HFFc6 (cell line): ENCODE measurements around the gene NAE1. TPM values are rescaled to one million over a fixed set of nuclear protein-coding genes. Genes with fewer than 3 reads are reported as not detected.

Source experiments
- DNase-seq: peaks from one replicate; pipeline ENCODE4 v3.0.0-alpha.2; 2018
- H3K27ac Mint-ChIP-seq: 2 replicates; pipeline ENCODE4 v1.8.0; 2020; ENCODE audit warnings: mild to moderate bottlenecking, mixed read lengths
- H3K27me3 Mint-ChIP-seq: 2 replicates; pipeline ENCODE4 v1.8.0; 2021; ENCODE audit warnings: mild to moderate bottlenecking, moderate library complexity, mixed read lengths; ENCODE audit not compliant: insufficient read depth
- H3K36me3 Mint-ChIP-seq: 2 replicates; pipeline ENCODE4 v1.8.0; 2021; ENCODE audit warnings: low read depth, mixed read lengths
- H3K4me1 Mint-ChIP-seq: 2 replicates; pipeline ENCODE4 v1.8.0; 2020; ENCODE audit warnings: low read depth, mixed read lengths
- H3K4me3 Mint-ChIP-seq: 2 replicates; pipeline ENCODE4 v1.8.0; 2020; ENCODE audit warnings: mild to moderate bottlenecking, moderate library complexity, mixed read lengths
- H3K9me3 Mint-ChIP-seq: 2 replicates; pipeline ENCODE4 v1.8.0; 2020; ENCODE audit warnings: mild to moderate bottlenecking, mixed read lengths
- total RNA-seq, 6 experiments: library from RNA; stranded (reverse); fragmentation: NEBNext Ultra II Directional; extraction: Animal tissue kit (Norgen Biotek cat#: 25700); gene quantifications; 2 replicates in 1 of 6; 3 replicates in 5 of 6; pipeline ENCODE4 v1.2.3, GENCODE V29; 2021
- TF ChIP-seq, protein P1 (sequence below): fragments of 200-600 bp; sonication (generic); IDR thresholded peaks from 2 replicates; pipeline ENCODE4 v1.5.0; 2021; ENCODE audit warnings: antibody characterized with exemption, mild to moderate bottlenecking

Gene NAE1
- total RNA-seq, 6 experiments from 2014 or later = 47.3 to 57.5 (median 53.8) TPM

DNA sequence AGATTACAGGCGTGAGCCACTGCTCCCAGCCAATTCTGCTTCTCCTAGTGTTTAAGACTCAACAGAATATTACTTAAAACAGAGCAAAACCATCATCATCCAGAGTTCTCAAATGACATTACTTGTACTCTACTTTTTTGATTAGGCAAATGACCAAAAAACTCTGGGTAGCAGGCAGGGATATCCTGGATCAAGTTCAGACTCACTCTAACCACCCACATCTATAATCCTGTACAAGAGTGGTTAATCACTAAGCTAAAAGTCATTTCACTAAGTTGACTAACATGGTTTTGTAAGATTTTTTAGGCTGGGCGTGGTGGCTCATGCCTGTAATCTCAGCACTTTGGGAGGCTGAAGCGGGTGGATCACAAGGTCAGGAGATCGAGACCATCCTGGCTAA is 6.8 kb downstream of the NAE1 start:
- Mint-ChIP-seq H3K4me1 (peaks cover 8% of the 10 kb centered on the region), H3K27ac (peak overlapping the region; percentile 24; the same call in 1 of the 2 replicates), H3K36me3 (peaks cover 24% of the 10 kb centered on the region), H3K9me3 (no peaks in the 10 kb centered on the region), H3K4me3 (no peak overlapping the region), H3K27me3 (no peaks in the 10 kb centered on the region)
- no peak for DNase-seq
- TF ChIP-seq, protein P1, sequence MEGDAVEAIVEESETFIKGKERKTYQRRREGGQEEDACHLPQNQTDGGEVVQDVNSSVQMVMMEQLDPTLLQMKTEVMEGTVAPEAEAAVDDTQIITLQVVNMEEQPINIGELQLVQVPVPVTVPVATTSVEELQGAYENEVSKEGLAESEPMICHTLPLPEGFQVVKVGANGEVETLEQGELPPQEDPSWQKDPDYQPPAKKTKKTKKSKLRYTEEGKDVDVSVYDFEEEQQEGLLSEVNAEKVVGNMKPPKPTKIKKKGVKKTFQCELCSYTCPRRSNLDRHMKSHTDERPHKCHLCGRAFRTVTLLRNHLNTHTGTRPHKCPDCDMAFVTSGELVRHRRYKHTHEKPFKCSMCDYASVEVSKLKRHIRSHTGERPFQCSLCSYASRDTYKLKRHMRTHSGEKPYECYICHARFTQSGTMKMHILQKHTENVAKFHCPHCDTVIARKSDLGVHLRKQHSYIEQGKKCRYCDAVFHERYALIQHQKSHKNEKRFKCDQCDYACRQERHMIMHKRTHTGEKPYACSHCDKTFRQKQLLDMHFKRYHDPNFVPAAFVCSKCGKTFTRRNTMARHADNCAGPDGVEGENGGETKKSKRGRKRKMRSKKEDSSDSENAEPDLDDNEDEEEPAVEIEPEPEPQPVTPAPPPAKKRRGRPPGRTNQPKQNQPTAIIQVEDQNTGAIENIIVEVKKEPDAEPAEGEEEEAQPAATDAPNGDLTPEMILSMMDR = no peak

- Mint-ChIP-seq H3K4me1 (no peaks in the 10 kb centered on the region), H3K27me3 (no peaks in the 10 kb centered on the region), H3K27ac (no peak overlapping the region), H3K9me3 (no peaks in the 10 kb centered on the region), H3K4me3 (no peak overlapping the region), H3K36me3 (peaks cover 43% of the 10 kb centered on the region)
- TF ChIP-seq, protein P1 = no peak
- no peak for DNase-seq
Measured at GRCh38 chr16:66814734-66815133, 16.0 kb downstream of the NAE1 start.

DNA sequence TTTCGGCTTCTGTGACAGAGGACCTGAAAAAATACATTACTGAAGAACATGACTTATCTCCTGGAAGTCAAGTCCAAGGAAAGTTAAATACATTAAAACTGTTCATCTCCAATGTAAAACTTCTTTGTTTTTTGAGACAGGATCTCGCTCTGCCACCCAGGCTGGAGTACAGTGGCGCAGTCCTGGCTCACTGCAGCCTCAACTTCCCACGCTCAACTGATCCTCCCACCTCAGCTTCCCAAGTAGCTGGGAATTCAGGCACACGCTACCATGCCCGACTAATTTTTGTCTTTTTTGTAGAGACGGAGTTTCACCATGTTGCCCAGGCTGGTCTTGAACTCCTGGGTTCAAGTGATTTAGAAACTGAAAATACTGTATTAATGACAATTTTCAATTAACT is 19.7 kb downstream of the NAE1 start:
- Mint-ChIP-seq H3K27ac (no peak overlapping the region), H3K27me3 (no peaks in the 10 kb centered on the region; the same call in 1 of the 2 replicates), H3K4me1 (no peaks in the 10 kb centered on the region)

GRCh38 chr16:66810391-66810790 is 20.4 kb downstream of the NAE1 start:
- TF ChIP-seq, protein P1 = no peak
- H3K36me3 Mint-ChIP-seq = peaks cover 23% of the 10 kb centered on the region
- no peak overlapping the region for H3K4me3 Mint-ChIP-seq
- no peak for DNase-seq
- no peaks in the 10 kb centered on the region for H3K4me1 Mint-ChIP-seq
- H3K27ac Mint-ChIP-seq = no peak overlapping the region
- no peaks in the 10 kb centered on the region for H3K9me3 Mint-ChIP-seq
- H3K27me3 Mint-ChIP-seq = no peaks in the 10 kb centered on the region; the same call in 1 of the 2 replicates

More for the DNA sequence above, 19.7 kb downstream of the NAE1 start:
- H3K4me3 Mint-ChIP-seq = no peak overlapping the region
- no peaks in the 10 kb centered on the region for H3K9me3 Mint-ChIP-seq
- TF ChIP-seq, protein P1 = no peak
- peaks cover 27% of the 10 kb centered on the region for H3K36me3 Mint-ChIP-seq
- DNase-seq = no peak

DNA sequence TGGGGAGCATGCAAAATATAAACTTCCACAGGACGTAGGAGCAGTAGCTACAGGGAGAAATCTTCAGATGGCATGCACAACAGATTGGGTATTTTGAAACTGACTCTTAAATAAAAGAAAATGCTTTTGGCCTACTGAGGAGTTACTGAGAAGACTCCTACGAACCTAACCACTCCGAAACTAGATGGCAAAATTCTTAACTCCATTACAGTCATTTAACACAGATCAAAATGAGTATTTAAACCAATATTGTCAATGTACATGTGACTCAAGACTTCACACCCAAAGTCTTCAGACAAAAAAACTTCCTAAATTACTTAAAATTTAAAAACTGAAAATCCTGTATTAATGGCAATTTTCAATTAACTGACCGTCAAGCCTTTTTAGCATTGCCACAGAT is 21.0 kb downstream of the NAE1 start:
- no peaks in the 10 kb centered on the region for H3K9me3 Mint-ChIP-seq
- TF ChIP-seq, protein P1 = no peak
- no peak for DNase-seq
- H3K4me1 Mint-ChIP-seq = no peaks in the 10 kb centered on the region
- no peak overlapping the region for H3K4me3 Mint-ChIP-seq
- no peak overlapping the region for H3K27ac Mint-ChIP-seq
- peaks cover 20% of the 10 kb centered on the region for H3K36me3 Mint-ChIP-seq
- no peaks in the 10 kb centered on the region; the same call in 1 of the 2 replicates for H3K27me3 Mint-ChIP-seq

- H3K36me3 Mint-ChIP-seq = peaks cover 10% of the 10 kb centered on the region
- no peak overlapping the region for H3K27ac Mint-ChIP-seq
- H3K27me3 Mint-ChIP-seq = no peaks in the 10 kb centered on the region; the same call in 1 of the 2 replicates
- no peak overlapping the region for H3K4me3 Mint-ChIP-seq
- TF ChIP-seq, protein P1 = no peak
- peaks cover 5% of the 10 kb centered on the region; the same call in 1 of the 2 replicates for H3K4me1 Mint-ChIP-seq
- DNase-seq = no peak
- H3K9me3 Mint-ChIP-seq = no peaks in the 10 kb centered on the region
Measured at GRCh38 chr16:66802159-66802558, 28.6 kb downstream of the NAE1 start.
